ENCODE results near the gene UVRAG. TPM values are rescaled to one million over a fixed set of nuclear protein-coding genes. Genes with fewer than 3 reads are reported as not detected.

Gene UVRAG
- total RNA-seq, 4 donors from 2014 or later: 14.6 to 28.0 (median 20.7) TPM

- intact Hi-C loops (cut with DNase I; ENCODE audit: low total_unique reads): no loop called here
- DNase-seq (ENCODE audit: low spot score in 2 of 2): no peak
- TF ChIP-seq, protein P1, sequence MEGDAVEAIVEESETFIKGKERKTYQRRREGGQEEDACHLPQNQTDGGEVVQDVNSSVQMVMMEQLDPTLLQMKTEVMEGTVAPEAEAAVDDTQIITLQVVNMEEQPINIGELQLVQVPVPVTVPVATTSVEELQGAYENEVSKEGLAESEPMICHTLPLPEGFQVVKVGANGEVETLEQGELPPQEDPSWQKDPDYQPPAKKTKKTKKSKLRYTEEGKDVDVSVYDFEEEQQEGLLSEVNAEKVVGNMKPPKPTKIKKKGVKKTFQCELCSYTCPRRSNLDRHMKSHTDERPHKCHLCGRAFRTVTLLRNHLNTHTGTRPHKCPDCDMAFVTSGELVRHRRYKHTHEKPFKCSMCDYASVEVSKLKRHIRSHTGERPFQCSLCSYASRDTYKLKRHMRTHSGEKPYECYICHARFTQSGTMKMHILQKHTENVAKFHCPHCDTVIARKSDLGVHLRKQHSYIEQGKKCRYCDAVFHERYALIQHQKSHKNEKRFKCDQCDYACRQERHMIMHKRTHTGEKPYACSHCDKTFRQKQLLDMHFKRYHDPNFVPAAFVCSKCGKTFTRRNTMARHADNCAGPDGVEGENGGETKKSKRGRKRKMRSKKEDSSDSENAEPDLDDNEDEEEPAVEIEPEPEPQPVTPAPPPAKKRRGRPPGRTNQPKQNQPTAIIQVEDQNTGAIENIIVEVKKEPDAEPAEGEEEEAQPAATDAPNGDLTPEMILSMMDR (IDR thresholded peaks at IDR 0.05): no peak
- no peak overlapping the region for H3K4me3 ChIP-seq (ENCODE audit: low read depth, poor library complexity, severe bottlenecking)
- 92 to 100% methylated on average over 1 of the region's 1 CpG for WGBS, 2 donors
Observed at GRCh38 chr11:75981546-75981945, 166.5 kb downstream of the UVRAG start.

GRCh38 chr11:75982309-75982708 lies 167.3 kb downstream of the UVRAG start:
- DNase-seq (ENCODE audit: low spot score in 2 of 2): no peak
- intact Hi-C loops (cut with DNase I; ENCODE audit: low total_unique reads): no loop called here
- H3K4me3 ChIP-seq (ENCODE audit: low read depth, poor library complexity, severe bottlenecking): no peak overlapping the region
- TF ChIP-seq, protein P1 (IDR thresholded peaks at IDR 0.05): no peak
- no peak for TF ChIP-seq POLR2A (IDR thresholded peaks at IDR 0.05)
- 80 to 96% methylated on average over 4 of the region's 4 CpGs for WGBS, 2 donors

DNA sequence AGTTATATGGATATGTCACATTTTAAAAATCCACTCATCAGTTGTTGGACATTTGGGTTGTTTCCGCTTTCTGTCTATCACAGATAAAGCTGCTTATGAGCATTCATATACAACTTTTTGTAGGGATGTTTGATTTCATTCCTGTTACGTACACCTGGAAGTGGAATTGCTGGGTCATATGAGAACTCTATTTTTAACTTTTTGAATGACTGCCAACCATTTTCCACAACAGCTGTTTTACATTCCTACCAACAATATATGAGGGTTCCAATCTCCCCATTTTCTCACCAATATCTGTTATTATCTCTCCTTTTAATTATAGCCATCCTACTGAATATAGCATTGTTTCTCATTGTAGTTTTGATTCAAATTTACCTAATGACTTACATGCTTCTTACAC lies 172.0 kb downstream of the UVRAG start:
- intact Hi-C loops (cut with DNase I; ENCODE audit: low total_unique reads): no loop called here
- WGBS, 2 donors: 75 to 77% methylated on average over 2 of the region's 2 CpGs

GRCh38 chr11:75993126-75993525 lies 178.1 kb downstream of the UVRAG start:
- H3K4me3 ChIP-seq (ENCODE audit: low read depth, poor library complexity, severe bottlenecking): no peak overlapping the region
- DNase-seq (ENCODE audit: low spot score in 2 of 2): no peak
- 83 to 85% methylated on average over 2 of the region's 2 CpGs for WGBS, 2 donors
- TF ChIP-seq POLR2A (IDR thresholded peaks at IDR 0.05): no peak
- TF ChIP-seq, protein P1 (IDR thresholded peaks at IDR 0.05): no peak
- intact Hi-C loops (cut with DNase I; ENCODE audit: low total_unique reads): no loop called here

More for the DNA sequence above, 172.0 kb downstream of the UVRAG start:
- no peak for DNase-seq (ENCODE audit: low spot score in 2 of 2)
- H3K4me3 ChIP-seq (ENCODE audit: low read depth, poor library complexity, severe bottlenecking): no peak overlapping the region
- TF ChIP-seq POLR2A (IDR thresholded peaks at IDR 0.05): no peak
- TF ChIP-seq, protein P1 (IDR thresholded peaks at IDR 0.05): no peak

- no peak for TF ChIP-seq POLR2A (IDR thresholded peaks at IDR 0.05)
- TF ChIP-seq, protein P1 (IDR thresholded peaks at IDR 0.05): no peak
- DNase-seq (ENCODE audit: low spot score in 2 of 2): no peak
- H3K4me3 ChIP-seq (ENCODE audit: low read depth, poor library complexity, severe bottlenecking): no peak overlapping the region
- intact Hi-C loops (cut with DNase I; ENCODE audit: low total_unique reads): no loop called here
- 87 to 92% methylated on average over 3 of the region's 3 CpGs for WGBS, 2 donors
Observed at GRCh38 chr11:75994616-75995015, 179.6 kb downstream of the UVRAG start.

Measured in lower leg skin (tissue), 4 donors.